ENCODE measurements around the gene ADD1. TPM values are rescaled to one million over a fixed set of nuclear protein-coding genes. Genes with fewer than 3 reads are reported as not detected.
A peak's percentile ranks its signal among the peaks of the same experiment; 100 is the strongest.

The ADD1 gene
- total RNA-seq, 1 experiment from 2014 or later, result 163 TPM

GRCh38 chr4:2937146-2937857 lies 93.7 kb downstream of the ADD1 start:
- H3K4me3 Mint-ChIP-seq, result peak overlapping the region; percentile 50 to 81; a peak in 3 of 5 replicates
- Histone ChIP-seq H3K9ac (ENCODE audit: extremely low read depth, insufficient read length, low read length) (no peak overlapping the region), H4K5ac (ENCODE audit: insufficient read length, low read depth, low read length) (no peak overlapping the region), H2BK15ac (ENCODE audit: low read depth, low read length) (no peak overlapping the region), H3K4me2 (ENCODE audit: insufficient read depth, insufficient read length, low read length) (no peak overlapping the region), H2BK120ac (ENCODE audit: low read depth, low read length, poor library complexity, severe bottlenecking) (no peak overlapping the region), H2BK5ac (ENCODE audit: insufficient read length, low read length) (no peak overlapping the region), H3K14ac (ENCODE audit: insufficient read depth, low read length) (no peak overlapping the region), H3K9me3 (ENCODE audit: control insufficient read depth, low read depth, low read length) (no peaks in the 10 kb centered on the region), H4K8ac (replicated peaks; ENCODE audit: insufficient read length, low read depth, low read length) (no peak overlapping the region), H3T11ph (ENCODE audit: low read length) (no peak overlapping the region), H3K18ac (ENCODE audit: insufficient read length, low read depth, low read length) (no peak overlapping the region), H4K20me1 (ENCODE audit: control insufficient read depth, insufficient read depth, insufficient read length) (no peaks in the 10 kb centered on the region), H3K56ac (ENCODE audit: insufficient read length, low read depth, low read length) (no peak overlapping the region), H2BK12ac (ENCODE audit: insufficient read length, low read depth, low read length) (no peak overlapping the region), H3K23ac (ENCODE audit: insufficient read length, low read depth, low read length) (no peak overlapping the region), H3K27ac (ENCODE audit: insufficient read length, low read depth, low read length) (no peak overlapping the region), H3K79me1 (ENCODE audit: insufficient read depth, low read depth, low read length, poor library complexity, severe bottlenecking) (no peaks in the 10 kb centered on the region), H3K27me3 (ENCODE audit: insufficient read depth, low read length) (no peaks in the 10 kb centered on the region), H4K91ac (ENCODE audit: insufficient read length, low read depth, low read length) (no peak overlapping the region), H3K23me2 (ENCODE audit: insufficient read length, low read depth, low read length, poor library complexity, severe bottlenecking) (peaks cover 10% of the 10 kb centered on the region), H3K79me2 (ENCODE audit: insufficient read depth, low read length) (no peaks in the 10 kb centered on the region; the same call in 1 of the 2 replicates), H2AK5ac (ENCODE audit: insufficient read length, low read length) (no peak overlapping the region), H2BK20ac (ENCODE audit: low read depth, low read length, poor library complexity, severe bottlenecking) (no peak overlapping the region), H3K4ac (ENCODE audit: low read depth, low read length) (no peak overlapping the region), H3K4me1 (ENCODE audit: insufficient read depth, low read length) (no peaks in the 10 kb centered on the region), H2AFZ (ENCODE audit: low read length) (no peak overlapping the region)
- H3K27ac Mint-ChIP-seq, result peak overlapping the region in 2 of 3 experiments; percentile 83 to 92; a peak in 4 of 7 replicates
- peaks cover 28 to 30% of the 10 kb centered on the region in 2 experiments for H3K4me1 Mint-ChIP-seq
- TF ChIP-seq CTCF (conservative IDR thresholded peaks at IDR 0.05), result no peak
- peaks cover 39 to 66% (median 62%) of the 10 kb centered on the region in 3 experiments; a peak in 6 of 7 replicates for H3K36me3 Mint-ChIP-seq (ENCODE audit: insufficient read depth in 1 of 3, low read depth in 3 of 3)
- H3K9me3 Mint-ChIP-seq, result no peaks in the 10 kb centered on the region
- peak; percentile 46 for DNase-seq
- no CpG with 5 or more reads among the region's 23 CpGs for WGBS (ENCODE audit: extremely low coverage, insufficient read length, low lambda C conversion rate)
- H3K27me3 Mint-ChIP-seq (ENCODE audit: low read depth), result no peaks in the 10 kb centered on the region; the same call in 1 of the 2 replicates
